GM19468 (cell line): ENCODE measurements around the gene GPHB5.

ENCODE experiments used
- ATAC-seq: cut with Tn5 transposase; IDR thresholded peaks from one replicate; pipeline ENCODE4 v1.9.1; 2021; ENCODE audit warnings: mild to moderate bottlenecking, moderate library complexity, moderate number of reproducible peaks; ENCODE audit not compliant: unreplicated experiment; ENCODE audit errors: extremely low read depth

GPHB5 gene

GRCh38 chr14:63267171-63267570, 51.6 kb downstream of the GPHB5 start:
- ATAC-seq, result no peak

GRCh38 chr14:63266106-63266505, 52.6 kb downstream of the GPHB5 start:
- no peak for ATAC-seq
